ENCODE data around the gene RTCA. TPM values are rescaled to one million over a fixed set of nuclear protein-coding genes. Genes with fewer than 3 reads are reported as not detected.
"Not testable (repeated sequence)": the region's sequence is repeated elsewhere in the genome, so short reads cannot be mapped to it uniquely, and the experiment has no call there.

The RTCA gene
- 38.1 TPM for total RNA-seq

DNA sequence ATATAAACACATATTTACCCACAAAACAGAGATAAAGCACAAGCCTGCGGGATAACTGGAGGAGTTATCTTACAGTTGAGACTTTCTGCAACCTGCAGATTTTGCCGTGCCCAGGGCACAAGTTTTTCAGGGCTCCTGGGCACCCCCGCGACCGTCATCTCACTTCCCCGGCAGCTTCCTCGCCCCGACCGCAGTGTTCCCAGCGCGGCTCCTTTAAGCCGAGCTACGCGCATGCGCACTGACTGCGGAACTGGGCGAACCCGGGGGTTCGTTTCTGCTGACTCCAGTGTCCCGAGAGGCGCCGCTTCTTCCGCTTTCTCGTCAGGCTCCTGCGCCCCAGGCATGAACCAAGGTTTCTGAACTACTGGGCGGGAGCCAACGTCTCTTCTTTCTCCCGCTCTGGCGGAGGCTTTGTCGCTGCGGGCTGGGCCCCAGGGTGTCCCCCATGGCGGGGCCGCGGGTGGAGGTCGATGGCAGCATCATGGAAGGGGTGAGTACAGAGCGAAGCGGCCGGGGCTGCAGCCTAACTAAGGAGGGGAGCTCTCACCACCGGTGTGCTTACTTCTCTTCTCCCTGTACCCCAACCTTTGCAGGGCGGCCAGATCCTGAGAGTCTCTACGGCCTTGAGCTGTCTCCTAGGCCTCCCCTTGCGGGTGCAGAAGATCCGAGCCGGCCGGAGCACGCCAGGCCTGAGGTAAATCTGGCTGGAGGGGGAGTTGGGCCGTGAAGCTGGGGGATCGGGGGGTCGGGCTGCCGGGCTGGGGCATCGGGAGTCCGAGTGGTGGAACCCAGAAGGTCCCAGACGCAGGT is at the start of gene RTCA:
Gene RTCA, plus strand, starts transcription at position 286 of the 810 bp plus-strand sequence. Its CDS starts 160 bp downstream, at position 446.
- peak; percentile 97 for DNase-seq (ENCODE audit: low spot score)

DNA sequence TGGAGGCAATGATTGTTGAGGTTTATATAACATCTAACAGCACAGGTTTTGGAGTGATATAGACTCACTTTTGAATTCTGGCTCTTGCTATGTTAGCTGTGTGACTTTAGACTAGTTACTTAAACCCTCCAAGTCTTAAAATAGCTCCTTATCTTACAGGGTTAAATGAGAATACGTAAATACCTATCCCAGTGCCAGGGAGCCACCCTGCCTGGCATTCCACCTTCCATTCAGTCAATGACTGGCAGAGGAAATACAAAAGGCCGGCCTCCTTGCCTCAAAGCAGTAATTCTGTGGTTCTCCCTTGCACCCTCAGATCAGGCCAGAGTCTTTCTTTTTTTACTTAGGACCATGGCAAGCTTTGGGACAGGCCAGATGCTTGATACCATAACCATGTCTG is 48.2 kb upstream of the RTCA start:
- DNase-seq (ENCODE audit: low spot score) = no peak

DNA sequence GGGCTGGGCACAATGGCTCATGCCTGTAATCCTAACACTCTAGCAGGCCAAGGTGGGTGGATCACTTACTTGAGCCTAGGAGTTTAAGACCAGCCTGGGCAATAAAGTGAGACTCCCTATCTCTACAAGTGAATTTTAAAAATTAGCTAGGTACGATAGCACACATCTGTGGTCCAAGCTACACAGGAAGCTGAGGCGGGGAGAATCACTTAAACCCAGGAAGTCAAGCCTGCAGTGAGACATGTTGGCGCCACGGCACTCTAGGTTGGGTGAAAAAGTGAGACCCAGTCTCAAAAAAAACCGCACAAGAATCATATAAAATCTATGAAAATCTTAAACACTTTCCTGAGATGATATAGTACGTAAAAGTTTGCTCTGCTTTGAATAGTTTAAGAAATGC is 46.6 kb upstream of the RTCA start:
- DNase-seq (ENCODE audit: low spot score) = no peak

DNA sequence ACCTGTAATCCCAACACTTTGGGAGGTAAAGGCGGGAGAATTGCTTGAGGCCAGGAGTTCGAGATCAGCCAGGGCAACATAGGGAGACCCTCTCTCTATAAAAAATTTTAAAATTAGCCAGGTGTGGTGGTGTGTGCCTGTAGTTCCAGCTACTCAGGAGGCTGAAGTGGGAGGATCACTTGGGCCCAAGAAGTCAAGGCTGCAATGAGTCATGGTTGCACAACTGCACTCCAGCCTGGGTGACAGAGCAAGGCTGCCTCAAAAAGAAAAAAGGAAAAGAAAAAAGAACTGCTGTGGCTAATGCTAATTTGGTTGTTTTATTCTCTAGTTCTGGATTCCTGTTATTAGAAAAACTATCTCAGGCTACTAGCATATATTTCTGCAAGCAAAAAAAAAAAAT is 46.1 kb upstream of the RTCA start:
- no peak for DNase-seq (ENCODE audit: low spot score)

DNA sequence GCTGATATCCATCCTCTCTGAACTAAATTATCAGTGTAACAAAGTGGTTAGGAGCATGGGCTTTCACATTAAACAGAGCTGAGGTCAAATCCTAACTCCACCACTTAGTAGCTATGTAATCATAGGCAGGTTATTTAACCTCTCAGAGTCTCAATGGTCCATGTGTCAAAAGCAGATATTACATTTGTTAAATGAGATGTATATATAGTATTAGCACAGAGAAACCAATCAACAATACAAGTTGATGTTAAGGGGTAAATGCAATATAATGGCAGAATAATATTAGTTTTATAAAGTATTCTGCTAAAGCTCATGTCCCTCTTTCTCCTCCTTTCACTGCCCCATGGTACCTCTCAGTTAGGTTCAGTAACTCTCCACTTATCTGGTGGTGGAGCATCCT is 43.6 kb upstream of the RTCA start:
- no peak for DNase-seq (ENCODE audit: low spot score)

DNA sequence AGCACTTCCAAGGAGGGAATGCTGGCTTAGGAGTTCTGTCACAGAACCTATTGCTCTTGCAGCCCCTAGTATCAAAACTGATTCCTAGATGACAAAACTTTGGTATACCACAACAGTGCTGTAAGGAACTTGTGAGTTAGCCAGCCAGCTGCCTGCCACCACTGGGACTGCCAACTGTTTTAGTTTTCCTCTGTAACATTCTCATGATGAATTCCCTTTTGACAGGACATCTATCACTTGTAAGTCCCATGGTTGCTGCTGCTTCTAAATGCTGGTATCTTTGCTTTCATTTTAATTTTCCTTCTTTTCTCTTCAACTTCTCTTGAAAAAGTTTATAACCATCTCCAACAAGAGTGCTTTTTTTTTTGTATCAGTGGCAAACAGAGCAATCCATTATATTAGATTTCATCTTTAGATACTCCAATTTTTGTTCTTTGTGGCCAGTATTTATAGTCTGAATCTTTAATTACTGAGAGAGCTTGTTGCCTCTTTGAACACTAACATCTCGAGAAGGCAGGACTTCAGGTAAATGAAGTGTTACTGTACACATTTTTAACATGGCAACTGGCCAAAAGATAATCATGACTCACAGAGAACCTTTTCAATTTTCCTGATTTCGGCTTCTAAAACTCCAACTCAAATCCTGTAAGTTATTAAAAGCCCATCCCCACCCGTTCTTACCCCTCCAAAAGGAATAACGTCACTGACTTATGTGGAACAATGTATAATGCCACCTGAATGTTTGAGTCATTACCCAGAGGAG is 36.2 kb upstream of the RTCA start:
- no peak for DNase-seq (ENCODE audit: low spot score)

DNA sequence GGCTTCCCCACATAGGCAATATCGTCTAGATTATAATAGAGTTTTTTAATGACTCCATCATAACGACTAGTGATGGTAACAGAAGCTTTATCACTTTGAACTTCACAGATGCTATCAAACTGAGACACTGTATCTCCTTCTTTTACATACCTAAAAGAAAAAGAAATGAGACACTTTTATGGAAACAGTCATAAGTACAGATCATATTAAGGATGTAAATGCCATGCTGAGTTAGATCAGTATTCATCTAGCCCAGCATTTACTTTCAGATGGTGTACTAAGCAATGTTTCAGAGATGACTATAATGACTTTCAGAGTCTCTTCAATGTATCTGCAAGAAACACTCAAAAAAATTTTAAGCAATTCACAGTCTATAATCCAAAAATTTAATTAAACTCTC is 35.3 kb upstream of the RTCA start:
- DNase-seq (ENCODE audit: low spot score) = no peak

DNA sequence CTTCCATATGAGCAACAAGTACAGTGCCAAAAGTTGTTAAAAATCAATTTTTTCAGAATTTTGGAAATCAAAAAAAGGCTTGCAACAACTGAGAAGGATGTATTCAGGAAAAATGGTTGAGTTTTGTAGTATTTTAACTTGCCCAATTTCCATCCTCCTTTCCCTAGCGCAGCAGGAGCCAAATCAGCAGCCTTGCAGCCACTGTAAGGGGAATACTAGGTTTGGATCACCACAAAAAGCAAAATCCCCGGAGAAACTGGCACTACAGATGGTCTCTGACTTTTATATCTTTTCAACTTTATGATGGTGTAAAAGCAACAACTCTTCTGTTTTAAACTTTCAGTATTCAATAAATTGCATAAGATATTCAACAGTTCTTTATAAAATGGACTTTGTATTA is 34.3 kb upstream of the RTCA start:
- no peak for DNase-seq (ENCODE audit: low spot score)

DNA sequence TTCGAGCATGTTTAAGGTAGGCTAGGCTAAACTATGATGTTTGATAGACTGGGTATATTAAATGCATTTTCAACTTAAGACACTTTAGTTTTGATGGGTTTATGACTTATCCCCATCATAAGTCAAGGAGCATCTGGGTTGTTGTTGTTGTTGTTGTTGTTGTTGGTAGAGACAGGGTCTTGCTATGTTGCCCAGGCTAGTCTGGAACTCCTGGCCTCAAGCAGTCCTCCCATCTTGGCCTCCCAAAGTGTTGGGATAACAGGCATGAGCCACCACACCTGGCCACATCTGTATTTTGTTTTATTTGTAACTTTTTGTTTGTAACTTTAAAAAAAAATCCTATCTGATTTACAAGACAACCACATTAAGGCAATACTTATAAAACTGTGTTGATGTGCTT is 33.9 kb upstream of the RTCA start:
- DNase-seq (ENCODE audit: low spot score) = no peak

DNA sequence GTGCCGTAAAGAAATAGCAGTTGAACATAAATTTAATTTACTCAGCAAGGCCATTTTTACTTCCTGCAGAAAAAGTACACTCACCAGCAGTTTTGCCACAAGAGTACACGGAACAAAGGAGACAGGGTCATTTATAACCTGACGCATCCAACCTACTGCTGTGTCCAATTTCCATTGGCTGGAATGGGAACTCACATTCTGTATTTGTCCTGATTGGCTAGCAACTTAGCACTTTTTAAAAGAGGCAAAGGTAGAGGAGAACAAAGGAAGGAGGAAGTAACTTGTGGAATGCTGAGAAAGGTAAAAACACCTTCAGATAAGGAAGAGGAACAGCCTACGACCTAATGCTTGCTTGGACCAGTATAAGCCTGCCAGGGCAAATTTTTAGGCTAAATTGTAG is 32.5 kb upstream of the RTCA start:
- not testable (repeated sequence) for DNase-seq (ENCODE audit: low spot score)

DNA sequence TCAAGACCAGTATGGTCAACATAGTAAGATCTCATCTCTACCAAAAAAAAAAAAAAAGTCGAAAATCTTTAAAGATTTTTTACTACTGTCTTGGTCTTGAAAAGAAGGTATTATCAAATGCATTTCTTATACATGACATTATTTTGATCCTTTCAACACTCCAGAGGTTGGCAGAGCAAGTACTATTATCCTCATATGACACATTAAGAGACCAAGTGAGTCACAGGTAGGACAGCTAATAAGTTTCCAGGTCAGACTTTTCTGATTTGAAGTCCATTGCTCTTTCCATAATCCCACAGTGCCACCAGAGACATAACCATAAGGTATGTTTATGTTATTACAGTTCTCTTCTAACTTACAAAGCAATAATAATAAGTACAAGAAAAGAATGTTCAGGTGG is 31.6 kb upstream of the RTCA start:
- no peak for DNase-seq (ENCODE audit: low spot score)

DNA sequence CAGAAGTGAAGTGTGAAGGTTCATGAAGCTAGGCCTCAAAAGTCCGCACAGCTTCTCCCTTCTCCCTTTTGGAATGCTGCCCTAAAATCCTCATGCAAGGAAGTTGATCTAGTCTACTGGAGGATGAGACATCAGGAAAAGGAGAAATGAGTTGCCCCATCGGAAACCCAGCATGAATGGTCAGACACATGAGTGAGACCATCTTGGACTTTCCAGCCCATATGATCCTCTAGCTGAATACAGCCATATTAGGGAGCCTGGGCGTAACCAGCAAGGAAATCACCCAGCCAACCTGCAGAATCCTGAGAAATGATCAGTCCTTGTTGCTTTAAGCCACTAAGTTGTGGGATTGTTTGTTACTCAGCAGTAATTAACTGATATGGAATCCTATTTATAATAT is 28.9 kb upstream of the RTCA start:
- no peak for DNase-seq (ENCODE audit: low spot score)

DNA sequence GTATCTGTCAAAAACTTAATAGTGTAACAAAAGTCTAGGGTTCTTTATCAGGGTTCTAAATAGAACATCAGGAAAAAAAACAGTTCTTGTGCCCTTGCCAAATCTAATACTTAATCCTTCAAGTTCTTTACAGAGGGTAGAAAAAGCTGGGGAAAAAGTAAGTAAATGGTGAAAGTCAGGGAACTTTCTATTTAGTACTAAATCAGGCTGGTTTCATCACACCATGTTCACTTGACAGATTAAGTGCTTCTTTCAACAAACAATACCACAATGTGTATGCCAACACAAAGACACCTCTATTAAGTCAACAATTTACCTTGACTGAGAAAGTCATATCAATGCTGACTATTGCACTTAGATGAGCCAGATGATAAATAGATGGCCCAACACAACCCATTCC is 26.1 kb upstream of the RTCA start:
- DNase-seq (ENCODE audit: low spot score) = no peak

DNA sequence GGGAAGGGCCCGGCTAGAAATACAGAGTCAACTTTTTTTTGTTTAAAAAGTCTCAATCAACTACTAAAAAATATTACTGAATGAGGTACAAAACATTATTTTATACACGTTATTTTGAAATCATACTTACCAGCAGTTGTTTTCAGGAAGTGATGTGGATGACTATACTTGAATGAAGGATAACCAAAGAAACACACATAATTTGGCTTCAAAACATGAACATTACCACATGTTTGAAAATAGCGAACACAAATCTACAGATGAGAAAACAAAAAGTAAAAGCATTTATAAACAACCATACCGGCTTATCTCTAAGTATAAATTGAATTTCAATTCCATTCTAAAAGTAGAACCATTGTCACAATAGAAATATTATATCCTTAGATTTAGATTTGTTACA is 25.4 kb upstream of the RTCA start:
- no peak for DNase-seq (ENCODE audit: low spot score)

DNA sequence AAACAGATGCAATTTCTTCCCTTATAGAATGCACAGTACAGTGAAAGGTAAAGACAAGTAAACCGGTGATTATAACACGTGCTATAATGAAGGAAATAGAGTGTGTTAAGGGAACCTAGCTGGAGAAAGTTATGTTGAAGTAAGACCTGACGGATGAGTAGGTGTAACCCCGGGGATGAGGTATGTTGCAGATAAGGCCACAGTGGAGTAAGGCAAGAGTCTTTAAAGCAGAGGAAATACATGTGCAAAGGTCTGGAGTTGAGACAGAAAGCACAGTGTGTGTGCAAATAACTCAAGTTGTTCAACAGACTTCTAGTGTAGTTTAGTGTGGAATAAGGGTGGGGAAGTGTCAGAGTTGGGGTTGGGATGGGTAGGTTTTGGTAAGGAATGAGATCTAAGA is 19.3 kb upstream of the RTCA start:
- DNase-seq (ENCODE audit: low spot score) = no peak

DNA sequence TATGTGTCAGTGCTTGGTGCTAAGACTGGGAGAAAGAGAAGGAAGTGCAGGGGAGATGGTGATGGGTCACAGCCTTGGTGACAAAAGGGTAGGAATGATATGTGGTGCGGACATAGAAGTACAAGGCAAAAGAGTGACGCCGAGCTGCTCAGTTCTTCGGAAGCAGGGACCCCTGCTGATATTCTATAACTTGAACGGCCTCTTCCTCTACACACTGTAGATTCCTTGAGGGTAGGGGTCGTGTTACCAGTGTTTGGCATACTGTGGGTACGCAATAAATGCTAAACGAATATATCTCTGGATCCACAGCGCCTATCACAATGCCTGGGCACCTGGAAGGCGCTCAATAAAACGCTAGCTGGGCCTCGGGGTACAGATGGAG is 16.9 kb upstream of the RTCA start:
- DNase-seq (ENCODE audit: low spot score) = no peak

DNA sequence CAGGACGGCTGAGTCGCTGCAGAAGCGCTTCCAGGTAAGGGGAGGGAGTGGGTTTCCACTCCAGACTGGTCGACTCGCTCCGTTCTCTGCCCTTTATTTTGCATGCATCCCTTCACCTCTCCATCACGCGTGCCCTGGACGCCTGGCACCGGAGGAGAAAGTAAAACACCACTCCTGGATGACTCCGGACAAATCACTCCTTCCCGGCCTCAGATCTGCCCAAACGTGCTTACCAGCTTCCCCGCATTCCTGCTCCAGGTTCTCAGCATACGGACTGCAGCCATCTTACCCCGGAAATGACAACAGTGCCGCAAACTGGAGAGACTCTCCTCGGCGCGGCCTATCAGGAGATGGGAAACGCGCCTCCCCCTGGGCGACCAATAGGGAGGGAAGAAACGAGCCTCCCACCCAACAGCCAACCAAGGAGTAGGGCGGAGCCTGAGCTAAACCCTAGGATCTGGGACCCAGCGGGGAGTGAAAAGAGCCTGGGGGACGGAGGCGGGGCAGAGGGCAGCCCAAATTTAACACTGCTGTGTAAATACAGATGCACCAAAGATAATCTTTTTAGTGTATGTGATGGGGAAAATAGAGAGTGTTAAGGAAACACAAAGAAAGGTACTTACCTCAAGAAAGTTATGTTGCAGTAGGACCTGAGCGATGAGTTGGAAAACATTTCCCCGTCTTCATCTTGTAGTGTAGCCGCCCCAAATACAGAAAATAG is 16.3 kb upstream of the RTCA start, which contains the start of gene DBT:
Gene DBT, minus strand, starts transcription at position 298 of the 721 bp plus-strand sequence. Its CDS starts 14 bp downstream, at position 284.
- peak; percentile 95 for DNase-seq (ENCODE audit: low spot score)

DNA sequence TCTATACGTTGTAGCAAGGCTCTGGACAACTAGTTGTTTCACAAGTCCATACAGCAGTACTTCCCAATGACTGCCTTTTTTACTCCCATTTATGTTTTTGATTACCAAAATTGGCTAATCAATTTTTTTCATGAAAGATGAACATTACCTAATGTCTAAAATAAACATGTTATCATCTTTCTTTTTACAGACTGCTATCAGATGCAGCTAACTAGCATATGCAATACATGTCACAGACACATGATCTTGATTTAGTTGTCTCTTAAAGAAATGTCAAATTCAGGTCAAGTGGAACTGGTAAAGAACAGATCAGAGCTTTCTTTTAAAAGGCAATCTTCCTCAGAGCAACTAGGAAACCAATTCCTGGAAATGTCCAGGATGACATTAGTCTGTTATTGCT is 15.8 kb upstream of the RTCA start:
- no peak for DNase-seq (ENCODE audit: low spot score)

DNA sequence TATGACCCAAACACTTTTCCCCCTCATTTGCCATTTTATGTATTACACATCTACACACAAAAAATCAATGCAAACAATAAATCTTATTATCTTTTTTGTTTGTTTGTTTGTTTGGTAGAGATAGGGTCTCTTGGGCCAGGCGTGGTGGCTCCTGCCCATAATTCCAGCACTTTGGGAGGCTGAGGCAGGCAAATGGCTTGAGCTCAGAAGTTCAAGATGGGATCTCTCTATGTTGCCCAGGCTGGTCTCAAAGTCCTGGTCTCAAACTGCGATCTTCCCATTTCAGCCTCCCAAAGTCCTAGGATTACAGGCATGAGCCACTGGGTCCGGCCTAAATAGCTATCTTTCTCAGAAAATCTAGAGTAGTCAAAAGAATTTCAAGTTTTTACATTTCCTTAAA is 15.2 kb upstream of the RTCA start:
- no peak for DNase-seq (ENCODE audit: low spot score)

DNA sequence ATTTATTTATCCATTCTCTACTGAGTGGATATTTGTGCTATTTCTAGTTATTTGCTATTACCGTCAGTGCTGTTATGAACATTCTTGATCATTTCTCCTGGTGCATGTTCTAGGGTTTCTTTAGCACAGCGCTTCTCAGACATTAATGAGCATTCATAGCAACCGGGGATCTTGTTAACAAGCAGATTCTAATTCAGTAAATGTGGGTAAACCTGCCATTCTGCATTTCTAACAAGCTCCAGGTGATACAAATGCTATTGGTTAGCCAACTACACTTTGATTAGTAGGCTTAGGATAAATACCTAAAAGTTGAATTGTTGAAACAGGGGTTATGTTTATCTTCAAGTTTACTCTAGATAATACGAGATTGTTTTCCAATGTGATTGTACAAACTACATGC is 13.1 kb upstream of the RTCA start:
- no peak for DNase-seq (ENCODE audit: low spot score)

DNA sequence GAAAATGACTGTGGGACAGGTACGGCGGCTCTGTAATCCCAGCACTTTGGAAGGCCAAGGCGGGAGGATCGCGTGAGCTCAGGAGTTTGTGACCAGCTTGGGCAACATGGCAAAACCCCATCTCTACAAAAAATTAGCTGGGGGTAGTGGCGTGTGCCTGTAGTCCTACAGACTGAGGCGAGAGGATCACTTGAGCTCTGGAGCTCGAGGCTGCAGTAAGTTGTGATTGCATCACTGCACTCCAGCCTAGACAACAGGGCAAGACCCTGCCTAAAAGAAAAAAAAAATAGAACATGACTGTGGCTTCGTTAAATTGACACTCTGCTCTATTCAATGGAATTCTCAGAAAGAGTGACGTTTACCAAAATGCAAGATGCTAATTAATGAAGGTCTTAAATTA is 12.5 kb upstream of the RTCA start:
- no peak for DNase-seq (ENCODE audit: low spot score)

DNA sequence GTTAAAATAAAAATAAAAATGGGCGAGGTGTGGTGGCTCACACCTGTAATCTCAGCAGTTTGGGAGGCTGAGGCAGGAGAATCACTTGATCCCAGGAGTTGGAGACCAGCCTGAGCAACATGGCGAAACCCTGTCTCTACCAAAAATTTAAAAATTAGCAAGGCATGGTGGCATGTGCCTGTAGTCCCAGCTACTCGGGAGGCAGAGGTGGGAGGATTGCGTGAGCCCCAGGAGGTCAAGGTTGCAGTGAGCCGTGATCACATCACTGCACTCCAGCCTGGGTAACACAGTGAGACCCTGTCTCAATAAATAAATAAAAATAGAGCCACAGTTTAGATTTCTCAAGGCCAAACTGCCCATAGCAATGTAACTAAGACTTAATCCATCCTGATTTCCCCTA is 9.7 kb upstream of the RTCA start:
- DNase-seq (ENCODE audit: low spot score) = not testable (repeated sequence)

DNA sequence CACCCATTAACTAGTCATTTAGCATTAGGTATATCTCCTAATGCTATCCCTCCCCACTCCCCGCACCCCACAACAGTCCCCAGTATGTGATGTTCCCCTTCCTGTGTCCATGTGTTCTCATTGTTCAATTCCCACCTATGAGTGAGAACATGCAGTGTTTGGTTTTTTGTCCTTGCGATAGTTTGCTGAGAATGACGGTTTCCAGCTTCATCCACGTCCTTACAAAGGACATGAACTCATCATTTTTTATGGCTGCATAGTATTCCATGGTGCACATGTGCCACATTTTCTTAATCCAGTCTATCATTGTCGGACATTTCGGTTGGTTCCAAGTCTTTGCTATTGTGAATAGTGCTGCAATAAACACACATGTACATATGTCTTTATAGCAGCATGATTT is 7.6 kb upstream of the RTCA start:
- DNase-seq (ENCODE audit: low spot score) = not testable (repeated sequence)

All from mucosa of gallbladder (tissue), 1 donor.